HCT116 (cell line): ENCODE measurements around the gene CCDC120. TPM values are rescaled to one million over a fixed set of nuclear protein-coding genes. Genes with fewer than 3 reads are reported as not detected.
A peak's percentile ranks its signal among the peaks of the same experiment; 100 is the strongest.

ENCODE experiments used
- ATAC-seq: fragments of 200-7000 bp; cut with Tn5 transposase; 2 replicates; pipeline ENCODE4 v1.9.1; 2020; ENCODE audit warnings: mild to moderate bottlenecking, moderate library complexity
- BruUV-seq: library from RNA; stranded (reverse); fragments of 400-500 nt; replicated peaks from 2 replicates; lab custom pipeline; 2021; lab: Mats Ljungman, UMichigan
- CTCF ChIA-PET: fragments of 300-600 bp; sonication (Branson Sonifier 250); formaldehyde crosslinking; loops from one replicate; lab custom pipeline; 2021; ENCODE audit warnings: antibody characterized with exemption; lab: Charles Lee
- POLR2A ChIA-PET: fragments of 300-600, 350-600 bp; sonication (Branson Sonifier 250); formaldehyde crosslinking; loops from one replicate; lab custom pipeline; 2021; ENCODE audit warnings: antibody characterized with exemption; lab: Charles Lee
- RAD21 ChIA-PET, 2 experiments: fragments of 300-600 bp; sonication (Branson Sonifier 250); formaldehyde crosslinking; loops; one replicate each; lab custom pipeline; 2023; ENCODE audit warnings: low total read pairs in 2 of 2; ENCODE audit not compliant: uncharacterized antibody in 2 of 2, unreplicated experiment in 2 of 2, low non-redundant PET in 1 of 2; lab: Charles Lee
- DNase-seq: peaks from one replicate; pipeline ENCODE4 v3.0.0-alpha.2; 2010; ENCODE audit warnings: low read depth, low spot score
- H2AFZ ChIP-seq: fragments of 200-600 bp; shearing (Covaris generic), sonication (generic); 2 replicates; pipeline ENCODE4 v1.6.1; 2017; ENCODE audit warnings: low read depth, mixed run types, mixed read lengths, antibody characterized with exemption, low read length; ENCODE audit not compliant: poor library complexity, severe bottlenecking
- H3K27ac ChIP-seq: 2 replicates; pipeline ENCODE4 v1.5.1; 2012; ENCODE audit warnings: low read depth, low read length
- H3K27me3 ChIP-seq: fragments of 200-600 bp; sonication (generic); 2 replicates; pipeline ENCODE4 v1.6.1; 2016; ENCODE audit warnings: mixed run types, low read length, mixed read lengths; ENCODE audit not compliant: insufficient read depth
- H3K36me3 ChIP-seq, 2 experiments: fragments of 200-500 bp in 1 of 2; fragments of 200-600 bp in 1 of 2; sonication (Bioruptor generic) in 1 of 2; sonication (generic) in 1 of 2; 2 replicates each; pipeline versions ENCODE4 v1.5.1 to v1.6.1; 2014 to 2016; ENCODE audit warnings: low read length in 2 of 2, inconsistent platforms in 1 of 2, mixed read lengths in 1 of 2, mixed run types in 1 of 2; ENCODE audit not compliant: insufficient read depth in 2 of 2, control insufficient read depth in 1 of 2
- H3K4me1 ChIP-seq, 2 experiments: fragments of 200-600 bp in 1 of 2; sonication (generic) in 1 of 2; 2 replicates each; pipeline versions ENCODE4 v1.5.1 to v1.6.1; 2012 to 2017; ENCODE audit warnings: low read length in 2 of 2, inconsistent platforms in 1 of 2, mild to moderate bottlenecking in 1 of 2, mixed read lengths in 1 of 2, mixed run types in 1 of 2, moderate library complexity in 1 of 2; ENCODE audit not compliant: insufficient read depth in 2 of 2, control insufficient read depth in 1 of 2
- H3K4me2 ChIP-seq: fragments of 200-600 bp; sonication (generic); 2 replicates; pipeline ENCODE4 v1.6.1; 2017; ENCODE audit warnings: mixed run types, low read length, mixed read lengths
- H3K4me3 ChIP-seq, 2 experiments: fragments of 200-600 bp in 1 of 2; sonication (generic) in 1 of 2; replicated peaks in 1 of 2; 2 replicates each; pipeline ENCODE4 v1.5.1; 2011 to 2016; ENCODE audit warnings: low read length in 2 of 2, control low read depth in 1 of 2, low read depth in 1 of 2, mild to moderate bottlenecking in 1 of 2, mixed read lengths in 1 of 2, mixed run types in 1 of 2
- H3K79me2 ChIP-seq: fragments of 200-600 bp; sonication (generic); 2 replicates; pipeline ENCODE4 v1.6.1; 2017; ENCODE audit warnings: mild to moderate bottlenecking, mixed run types, low read length, moderate library complexity, mixed read lengths; ENCODE audit not compliant: insufficient read depth
- H3K9ac ChIP-seq: fragments of 200-600 bp; sonication (generic); 2 replicates; pipeline ENCODE4 v1.6.1; 2016; ENCODE audit warnings: low read length, mixed read lengths
- H3K9me2 ChIP-seq: fragments of 200-600 bp; sonication (generic), shearing (Covaris generic); 2 replicates; pipeline ENCODE4 v1.6.1; 2017; ENCODE audit warnings: mixed run types, mild to moderate bottlenecking, moderate library complexity; ENCODE audit not compliant: insufficient read depth
- H3K9me3 ChIP-seq, 2 experiments: fragments of 200-500 bp in 1 of 2; fragments of 200-600 bp in 1 of 2; sonication (Bioruptor generic) in 1 of 2; sonication (generic) in 1 of 2; 2 replicates each; pipeline ENCODE4 v1.6.1; 2014 to 2017; ENCODE audit warnings: low read length in 2 of 2, mixed read lengths in 2 of 2, inconsistent platforms in 1 of 2, low read depth in 1 of 2, mild to moderate bottlenecking in 1 of 2, mixed run types in 1 of 2, moderate library complexity in 1 of 2; ENCODE audit not compliant: control insufficient read depth in 1 of 2, insufficient read depth in 1 of 2
- H4K20me1 ChIP-seq: fragments of 200-600 bp; sonication (generic), shearing (Covaris generic); 2 replicates; pipeline ENCODE4 v1.6.1; 2017; ENCODE audit warnings: mixed run types, mild to moderate bottlenecking, moderate library complexity; ENCODE audit not compliant: insufficient read depth
- EZH2phosphoT487 ChIP-seq: fragments of 200-600 bp; IDR thresholded peaks from 2 replicates; pipeline ENCODE4 v1.6.1; 2018; ENCODE audit warnings: antibody characterized with exemption, borderline replicate concordance
- JUND ChIP-seq: IDR thresholded peaks from 2 replicates; pipeline ENCODE4 v1.6.1; 2012
- intact Hi-C: fragments of 100-400 bp; cut with micrococcal nuclease; formaldehyde crosslinking; loops from 2 replicates; pipeline ENCODE4 v1.10.0; 2022
- total RNA-seq: library from RNA; stranded (reverse); gene quantifications from one replicate; pipeline ENCODE4 v1.2.1, GENCODE V29; 2021; ENCODE audit not compliant: unreplicated experiment
- TF ChIP-seq, protein P1 (sequence below), 3 experiments: fragments of 200-600 bp in 1 of 3; sonication (generic) in 1 of 3; IDR thresholded peaks in 2 of 3; conservative IDR thresholded peaks in 1 of 3; 2 replicates each; pipeline ENCODE4 v1.5.1; 2012 to 2017; ENCODE audit warnings: low read depth in 2 of 3, low read length in 2 of 3, antibody characterized with exemption in 1 of 3, borderline replicate concordance in 1 of 3, control low read depth in 1 of 3, mild to moderate bottlenecking in 1 of 3, mixed read lengths in 1 of 3, mixed run types in 1 of 3, moderate library complexity in 1 of 3; ENCODE audit not compliant: insufficient read depth in 1 of 3
- TF ChIP-seq, protein P2 (sequence below): IDR thresholded peaks from 2 replicates; pipeline ENCODE4 v1.6.1; 2012
- TF ChIP-seq, protein P3 (sequence below): IDR thresholded peaks from 2 replicates; pipeline ENCODE4 v1.6.1; 2012; ENCODE audit warnings: low read depth

CCDC120 gene
- total RNA-seq, 1 experiment from 2014 or later = 13.5 TPM

DNA sequence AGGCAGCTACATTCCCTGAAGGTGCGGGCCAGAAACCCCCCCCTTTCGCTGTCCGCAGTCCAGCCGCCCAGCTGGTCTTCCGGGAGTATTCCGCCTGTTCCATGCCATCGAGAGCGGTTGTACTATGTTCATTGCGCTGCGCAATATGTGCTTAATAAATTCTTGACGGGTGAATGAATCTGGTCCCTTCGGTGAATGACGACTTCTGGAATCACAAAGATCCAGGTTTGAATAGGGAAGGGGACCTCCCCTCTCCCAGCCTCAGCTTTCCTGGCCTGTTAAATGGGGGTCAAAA, 14.9 kb upstream of the CCDC120 start:
- Histone ChIP-seq H3K9ac (peak overlapping the region; percentile 60), H2AFZ (no peak overlapping the region), H3K9me2 (no peaks in the 10 kb centered on the region), H3K36me3 (peaks cover 2 to 4% of the 10 kb centered on the region in 2 experiments; a peak in 2 of 4 replicates), H3K4me3 (peak overlapping the region; percentile 46 to 54), H3K79me2 (peaks cover 36% of the 10 kb centered on the region), H3K27ac (peak overlapping the region; percentile 75), H3K9me3 (no peaks in the 10 kb centered on the region), H3K4me1 (peaks cover 23 to 34% of the 10 kb centered on the region in 2 experiments), H3K4me2 (peak overlapping the region; percentile 72), H4K20me1 (no peaks in the 10 kb centered on the region), H3K27me3 (no peaks in the 10 kb centered on the region)
- TF ChIP-seq, protein P1, sequence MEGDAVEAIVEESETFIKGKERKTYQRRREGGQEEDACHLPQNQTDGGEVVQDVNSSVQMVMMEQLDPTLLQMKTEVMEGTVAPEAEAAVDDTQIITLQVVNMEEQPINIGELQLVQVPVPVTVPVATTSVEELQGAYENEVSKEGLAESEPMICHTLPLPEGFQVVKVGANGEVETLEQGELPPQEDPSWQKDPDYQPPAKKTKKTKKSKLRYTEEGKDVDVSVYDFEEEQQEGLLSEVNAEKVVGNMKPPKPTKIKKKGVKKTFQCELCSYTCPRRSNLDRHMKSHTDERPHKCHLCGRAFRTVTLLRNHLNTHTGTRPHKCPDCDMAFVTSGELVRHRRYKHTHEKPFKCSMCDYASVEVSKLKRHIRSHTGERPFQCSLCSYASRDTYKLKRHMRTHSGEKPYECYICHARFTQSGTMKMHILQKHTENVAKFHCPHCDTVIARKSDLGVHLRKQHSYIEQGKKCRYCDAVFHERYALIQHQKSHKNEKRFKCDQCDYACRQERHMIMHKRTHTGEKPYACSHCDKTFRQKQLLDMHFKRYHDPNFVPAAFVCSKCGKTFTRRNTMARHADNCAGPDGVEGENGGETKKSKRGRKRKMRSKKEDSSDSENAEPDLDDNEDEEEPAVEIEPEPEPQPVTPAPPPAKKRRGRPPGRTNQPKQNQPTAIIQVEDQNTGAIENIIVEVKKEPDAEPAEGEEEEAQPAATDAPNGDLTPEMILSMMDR (IDR thresholded peaks at IDR 0.05 in 2 of 3, conservative IDR thresholded peaks at IDR 0.05 in 1 of 3; ENCODE audit: borderline replicate concordance in 1 of 3, insufficient read depth in 1 of 3, low read depth in 2 of 3, low read length in 2 of 3) = no peak
- no peak for TF ChIP-seq JUND
- TF ChIP-seq, protein P2, sequence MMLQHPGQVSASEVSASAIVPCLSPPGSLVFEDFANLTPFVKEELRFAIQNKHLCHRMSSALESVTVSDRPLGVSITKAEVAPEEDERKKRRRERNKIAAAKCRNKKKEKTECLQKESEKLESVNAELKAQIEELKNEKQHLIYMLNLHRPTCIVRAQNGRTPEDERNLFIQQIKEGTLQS = no peak
- no peak for TF ChIP-seq EZH2phosphoT487
- TF ChIP-seq, protein P3, sequence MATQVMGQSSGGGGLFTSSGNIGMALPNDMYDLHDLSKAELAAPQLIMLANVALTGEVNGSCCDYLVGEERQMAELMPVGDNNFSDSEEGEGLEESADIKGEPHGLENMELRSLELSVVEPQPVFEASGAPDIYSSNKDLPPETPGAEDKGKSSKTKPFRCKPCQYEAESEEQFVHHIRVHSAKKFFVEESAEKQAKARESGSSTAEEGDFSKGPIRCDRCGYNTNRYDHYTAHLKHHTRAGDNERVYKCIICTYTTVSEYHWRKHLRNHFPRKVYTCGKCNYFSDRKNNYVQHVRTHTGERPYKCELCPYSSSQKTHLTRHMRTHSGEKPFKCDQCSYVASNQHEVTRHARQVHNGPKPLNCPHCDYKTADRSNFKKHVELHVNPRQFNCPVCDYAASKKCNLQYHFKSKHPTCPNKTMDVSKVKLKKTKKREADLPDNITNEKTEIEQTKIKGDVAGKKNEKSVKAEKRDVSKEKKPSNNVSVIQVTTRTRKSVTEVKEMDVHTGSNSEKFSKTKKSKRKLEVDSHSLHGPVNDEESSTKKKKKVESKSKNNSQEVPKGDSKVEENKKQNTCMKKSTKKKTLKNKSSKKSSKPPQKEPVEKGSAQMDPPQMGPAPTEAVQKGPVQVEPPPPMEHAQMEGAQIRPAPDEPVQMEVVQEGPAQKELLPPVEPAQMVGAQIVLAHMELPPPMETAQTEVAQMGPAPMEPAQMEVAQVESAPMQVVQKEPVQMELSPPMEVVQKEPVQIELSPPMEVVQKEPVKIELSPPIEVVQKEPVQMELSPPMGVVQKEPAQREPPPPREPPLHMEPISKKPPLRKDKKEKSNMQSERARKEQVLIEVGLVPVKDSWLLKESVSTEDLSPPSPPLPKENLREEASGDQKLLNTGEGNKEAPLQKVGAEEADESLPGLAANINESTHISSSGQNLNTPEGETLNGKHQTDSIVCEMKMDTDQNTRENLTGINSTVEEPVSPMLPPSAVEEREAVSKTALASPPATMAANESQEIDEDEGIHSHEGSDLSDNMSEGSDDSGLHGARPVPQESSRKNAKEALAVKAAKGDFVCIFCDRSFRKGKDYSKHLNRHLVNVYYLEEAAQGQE = no peak
- RAD21 ChIA-PET = no interaction called here
- DNase-seq (no peak), ATAC-seq (no peak)
- CTCF ChIA-PET = interaction anchor here (0.7 to 1.7 kb wide), 2 partner anchors 13 to 152 kb away, joined by 3 to 5 read pairs; no protein-coding TSS in a partner anchor
- TSS peak; percentile 89 for BruUV-seq
- POLR2A ChIA-PET = no interaction called here
- intact Hi-C loops = loop anchor here (2.0 to 10.0 kb wide), 3 partner anchors 42 to 121 kb away; partner anchors contain the start of genes GRIPAP1 and MAGIX
